Neural cell (in vitro differentiated cells): ENCODE data around the gene ENSA. TPM values are rescaled to one million over a fixed set of nuclear protein-coding genes. Genes with fewer than 3 reads are reported as not detected.

ENCODE experiments used
- H2AFZ ChIP-seq: fragments of 200-600, 300-800 bp; sonication (generic), shearing (Covaris generic); 2 replicates; pipeline ENCODE4 v1.6.0; 2014; ENCODE audit warnings: low read depth, mild to moderate bottlenecking, antibody characterized with exemption, low read length, moderate library complexity
- H3F3A ChIP-seq: fragments of 200-600 bp; shearing (Covaris generic); 2 replicates; pipeline ENCODE4 v1.6.1; 2016; ENCODE audit warnings: mild to moderate bottlenecking, moderate library complexity, mixed read lengths, antibody characterized with exemption, low read length; ENCODE audit not compliant: insufficient read depth, poor library complexity, severe bottlenecking
- H3K27ac ChIP-seq: fragments of 200-600, 300-800 bp; sonication (generic), shearing (Covaris generic); 2 replicates; pipeline ENCODE4 v1.5.1; 2014; ENCODE audit warnings: mild to moderate bottlenecking, low read length, moderate library complexity
- H3K27me3 ChIP-seq: fragments of 300-800, 200-600 bp; sonication (generic), shearing (Covaris generic); 2 replicates; pipeline ENCODE4 v1.6.0; 2014; ENCODE audit warnings: mild to moderate bottlenecking, low read depth, low read length, moderate library complexity; ENCODE audit not compliant: insufficient read depth
- H3K36me3 ChIP-seq: fragments of 300-800, 200-600 bp; sonication (generic), shearing (Covaris generic); 2 replicates; pipeline ENCODE4 v1.5.1; 2014; ENCODE audit warnings: mild to moderate bottlenecking, antibody characterized with exemption, low read length, moderate library complexity; ENCODE audit not compliant: insufficient read depth
- H3K4me2 ChIP-seq: fragments of 300-800, 200-600 bp; sonication (generic), shearing (Covaris generic); 2 replicates; pipeline ENCODE4 v1.6.0; 2014; ENCODE audit warnings: mild to moderate bottlenecking, low read length
- H3K4me3 ChIP-seq: fragments of 300-800, 200-600 bp; sonication (generic), shearing (Covaris generic); 2 replicates; pipeline ENCODE4 v1.5.1; 2014; ENCODE audit warnings: mild to moderate bottlenecking, low read length, moderate library complexity
- H3K79me2 ChIP-seq: fragments of 200-600 bp; shearing (Covaris generic); replicated peaks from 2 replicates; pipeline ENCODE4 v1.6.0; 2014; ENCODE audit warnings: mild to moderate bottlenecking, low read length, moderate library complexity; ENCODE audit not compliant: insufficient read depth
- H3K9ac ChIP-seq: fragments of 300-800, 200-600 bp; sonication (generic), shearing (Covaris generic); 2 replicates; pipeline ENCODE4 v1.6.1; 2016; ENCODE audit warnings: mild to moderate bottlenecking, low read length, mixed read lengths
- H3K9me2 ChIP-seq: fragments of 200-600 bp; shearing (Covaris generic); 2 replicates; pipeline ENCODE4 v1.6.1; 2016; ENCODE audit warnings: mild to moderate bottlenecking, low read length, mixed read lengths; ENCODE audit not compliant: insufficient read depth
- H3K9me3 ChIP-seq: fragments of 200-600, 300-800 bp; sonication (generic), shearing (Covaris generic); 2 replicates; pipeline ENCODE4 v1.6.1; 2016; ENCODE audit warnings: mild to moderate bottlenecking, mixed run types, low read length, moderate library complexity, mixed read lengths
- H4K20me1 ChIP-seq: fragments of 200-600 bp; shearing (Covaris generic); 2 replicates; pipeline ENCODE4 v1.6.1; 2016; ENCODE audit warnings: mild to moderate bottlenecking, mixed run types; ENCODE audit not compliant: insufficient read depth
- CTCF ChIP-seq: fragments of 450-650 bp; IDR thresholded peaks from 2 replicates; pipeline ENCODE4 v1.5.1; 2014; ENCODE audit warnings: antibody characterized with exemption, mild to moderate bottlenecking, moderate library complexity; ENCODE audit not compliant: poor library complexity, severe bottlenecking
- EP300 ChIP-seq: fragments of 450-650 bp; conservative IDR thresholded peaks from 2 replicates; pipeline ENCODE4 v1.6.1; 2014; ENCODE audit warnings: antibody characterized with exemption, mild to moderate bottlenecking, moderate library complexity; ENCODE audit not compliant: poor library complexity, severe bottlenecking
- EZH2 ChIP-seq: fragments of 200-600, 300-800 bp; shearing (Covaris generic), sonication (generic); IDR thresholded peaks from 2 replicates; pipeline ENCODE4 v1.6.1; 2014; ENCODE audit warnings: antibody characterized with exemption, low read length, borderline replicate concordance, mild to moderate bottlenecking; ENCODE audit not compliant: insufficient read depth, poor library complexity, severe bottlenecking
- MXI1 ChIP-seq: fragments of 450-650 bp; conservative IDR thresholded peaks from 2 replicates; pipeline ENCODE4 v1.6.1; 2014; ENCODE audit warnings: antibody characterized with exemption, mild to moderate bottlenecking; ENCODE audit not compliant: poor library complexity, severe bottlenecking
- POLR2AphosphoS5 ChIP-seq: IDR thresholded peaks from 2 replicates; pipeline ENCODE4 v1.6.1; 2012
- RAD21 ChIP-seq: fragments of 450-650 bp; conservative IDR thresholded peaks from 2 replicates; pipeline ENCODE4 v1.6.1; 2014; ENCODE audit warnings: antibody characterized with exemption, mild to moderate bottlenecking, moderate library complexity
- REST ChIP-seq: IDR thresholded peaks from 2 replicates; pipeline ENCODE4 v1.6.1; 2012; ENCODE audit warnings: borderline replicate concordance
- SMC3 ChIP-seq: fragments of 450-650 bp; conservative IDR thresholded peaks from 2 replicates; pipeline ENCODE4 v1.6.1; 2014; ENCODE audit warnings: antibody characterized with exemption, mild to moderate bottlenecking, moderate library complexity; ENCODE audit not compliant: poor library complexity
- TAF1 ChIP-seq: IDR thresholded peaks from 2 replicates; pipeline ENCODE4 v1.6.1; 2012; ENCODE audit warnings: low read depth
- polyA plus RNA-seq: library from polyadenylated mRNA; depleted of rRNA; stranded (reverse); fragments of >200 nt; gene quantifications from 2 replicates; pipeline ENCODE4 v1.2.3, GENCODE V29; 2014

The ENSA gene
- polyA plus RNA-seq, 1 donor from 2014 or later = 230 TPM

GRCh38 chr1:150622303-150622975 is 7.0 kb downstream of the ENSA start:
- Histone ChIP-seq H4K20me1 (no peaks in the 10 kb centered on the region), H3K9ac (no peak overlapping the region), H3K27ac (no peak overlapping the region), H3K9me3 (no peaks in the 10 kb centered on the region), H3F3A (no peaks in the 10 kb centered on the region), H3K4me2 (no peak overlapping the region), H3K9me2 (no peaks in the 10 kb centered on the region), H3K27me3 (no peaks in the 10 kb centered on the region), H3K79me2 (peaks cover 14% of the 10 kb centered on the region), H3K4me3 (no peak overlapping the region), H2AFZ (no peak overlapping the region), H3K36me3 (peaks cover 6% of the 10 kb centered on the region)
- TF ChIP-seq TAF1 = no peak
- TF ChIP-seq SMC3 = no peak
- TF ChIP-seq POLR2AphosphoS5 = no peak
- no peak for TF ChIP-seq MXI1
- no peak for TF ChIP-seq REST

- no peaks in the 10 kb centered on the region for H3K27me3 ChIP-seq
- no peak for TF ChIP-seq EP300
- TF ChIP-seq EZH2 = no peak
- no peak for TF ChIP-seq TAF1
- no peak for TF ChIP-seq MXI1
- no peak for TF ChIP-seq POLR2AphosphoS5
- peak; percentile 68 for TF ChIP-seq CTCF
- peak; percentile 56 for TF ChIP-seq RAD21
- peak; percentile 72 for TF ChIP-seq SMC3
- no peak for TF ChIP-seq REST
- H3K79me2 ChIP-seq = peaks cover 6% of the 10 kb centered on the region
- no peaks in the 10 kb centered on the region for H3K9me2 ChIP-seq
- H3K4me3 ChIP-seq = no peak overlapping the region
- H3K4me2 ChIP-seq = no peak overlapping the region
- no peaks in the 10 kb centered on the region for H4K20me1 ChIP-seq
- H3F3A ChIP-seq = no peaks in the 10 kb centered on the region
- H3K36me3 ChIP-seq = peaks cover 6% of the 10 kb centered on the region
- H3K27ac ChIP-seq = no peak overlapping the region
- H2AFZ ChIP-seq = no peak overlapping the region
- H3K9me3 ChIP-seq = no peaks in the 10 kb centered on the region
- no peak overlapping the region for H3K9ac ChIP-seq
These were observed 7.7 kb downstream of the ENSA start for GRCh38 chr1:150621497-150622302.
